HG03469 (cell line): ENCODE results near the gene LIN7A.
"Not testable (repeated sequence)": the region's sequence is repeated elsewhere in the genome, so short reads cannot be mapped to it uniquely, and the experiment has no call there.

ENCODE experiments used
- ATAC-seq: cut with Tn5 transposase; IDR thresholded peaks from one replicate; pipeline ENCODE4 v1.9.1; 2021; ENCODE audit warnings: mild to moderate bottlenecking, moderate library complexity, moderate number of reproducible peaks; ENCODE audit not compliant: unreplicated experiment

Gene LIN7A

DNA sequence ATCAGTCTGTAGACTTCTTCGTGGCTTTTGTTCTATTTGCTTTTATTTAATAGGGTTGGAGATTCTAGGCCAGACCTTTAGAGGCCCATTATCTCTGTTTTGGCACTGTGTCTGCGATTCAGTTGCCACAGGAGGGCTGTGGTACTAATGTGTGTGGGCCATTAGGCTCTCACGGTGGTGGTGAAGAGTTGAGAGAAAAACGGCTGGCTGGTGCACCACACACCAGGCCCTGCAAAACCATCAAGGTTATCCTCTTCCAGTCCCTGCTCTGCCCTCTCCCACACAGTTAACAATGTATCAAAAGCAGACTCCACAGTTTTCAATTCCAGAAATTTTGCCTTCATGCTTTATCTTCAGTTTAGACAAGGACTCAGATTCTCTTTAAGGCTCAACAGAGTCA, 123.3 kb downstream of the LIN7A start:
- ATAC-seq = no peak

DNA sequence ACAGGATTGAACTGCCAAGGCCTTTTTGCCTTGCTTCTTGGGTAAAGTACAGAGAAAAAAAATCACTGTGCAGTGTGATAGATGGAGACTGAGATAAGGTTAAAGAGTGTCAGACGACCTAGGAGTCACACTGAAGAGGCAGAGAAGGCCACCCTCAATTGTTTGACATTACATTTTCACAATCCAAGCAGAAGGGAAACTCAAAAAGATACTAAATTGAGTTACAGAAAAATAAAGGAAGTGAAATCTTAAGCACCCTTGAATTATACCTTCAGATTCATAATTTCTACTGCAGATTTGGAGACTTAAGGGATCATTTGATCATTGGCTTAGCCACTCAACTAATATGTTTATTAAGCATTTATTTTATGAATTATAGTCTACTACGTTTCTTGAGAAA, 123.9 kb downstream of the LIN7A start:
- peak; percentile 49 for ATAC-seq

DNA sequence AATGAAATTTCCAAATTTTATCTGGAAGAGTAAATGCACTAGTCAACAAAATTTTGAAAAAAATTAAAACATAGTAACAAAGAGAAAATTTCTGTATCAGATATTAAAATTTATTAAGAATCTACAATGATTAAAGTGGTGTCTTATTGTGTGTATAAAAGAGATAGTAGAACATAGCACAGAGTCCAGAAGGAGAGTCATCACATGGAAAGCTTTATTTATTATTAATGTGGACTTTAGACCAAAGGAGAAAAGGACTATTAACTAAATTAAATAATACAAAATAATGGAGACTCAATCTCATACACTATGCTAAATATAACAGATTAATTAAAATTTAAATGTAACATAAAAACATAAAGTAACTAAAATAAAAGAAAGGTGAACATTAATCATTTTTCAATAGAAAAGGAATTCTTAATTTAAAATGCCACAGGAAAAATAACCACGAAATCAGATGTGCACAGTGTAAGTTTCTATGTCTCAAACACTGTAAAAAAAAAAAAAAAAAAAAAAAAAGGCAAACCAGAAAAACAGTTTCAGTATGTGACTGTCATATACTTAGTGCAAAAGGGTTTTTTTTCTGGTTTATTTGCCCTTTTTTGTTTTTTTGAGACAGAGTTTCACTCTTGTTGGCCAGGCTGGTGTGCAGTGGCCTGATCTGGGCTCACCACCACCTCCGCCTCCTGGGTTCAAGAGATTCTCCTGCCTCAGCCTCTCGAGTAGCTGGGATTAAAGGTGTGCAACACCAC, 125.6 kb downstream of the LIN7A start:
- ATAC-seq = no peak

DNA sequence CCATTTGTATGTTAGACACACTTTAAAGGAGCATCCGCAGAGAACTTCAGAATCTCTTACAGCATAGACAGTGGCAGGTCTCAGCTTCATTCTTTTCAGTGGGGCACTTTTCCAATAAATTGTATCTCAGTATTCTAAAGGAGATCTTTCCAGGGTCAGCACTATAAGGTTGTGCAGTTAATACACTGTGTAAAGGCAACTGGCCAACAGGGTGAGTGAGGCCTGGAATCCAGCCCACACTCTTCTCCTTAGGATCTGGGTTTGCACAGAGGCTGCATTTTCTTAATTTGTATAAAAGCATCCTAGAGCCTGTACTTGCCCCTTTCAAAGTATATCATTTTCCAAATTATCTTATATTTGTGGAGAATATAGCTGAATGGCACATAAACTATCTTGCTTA, 126.9 kb downstream of the LIN7A start:
- ATAC-seq = no peak

DNA sequence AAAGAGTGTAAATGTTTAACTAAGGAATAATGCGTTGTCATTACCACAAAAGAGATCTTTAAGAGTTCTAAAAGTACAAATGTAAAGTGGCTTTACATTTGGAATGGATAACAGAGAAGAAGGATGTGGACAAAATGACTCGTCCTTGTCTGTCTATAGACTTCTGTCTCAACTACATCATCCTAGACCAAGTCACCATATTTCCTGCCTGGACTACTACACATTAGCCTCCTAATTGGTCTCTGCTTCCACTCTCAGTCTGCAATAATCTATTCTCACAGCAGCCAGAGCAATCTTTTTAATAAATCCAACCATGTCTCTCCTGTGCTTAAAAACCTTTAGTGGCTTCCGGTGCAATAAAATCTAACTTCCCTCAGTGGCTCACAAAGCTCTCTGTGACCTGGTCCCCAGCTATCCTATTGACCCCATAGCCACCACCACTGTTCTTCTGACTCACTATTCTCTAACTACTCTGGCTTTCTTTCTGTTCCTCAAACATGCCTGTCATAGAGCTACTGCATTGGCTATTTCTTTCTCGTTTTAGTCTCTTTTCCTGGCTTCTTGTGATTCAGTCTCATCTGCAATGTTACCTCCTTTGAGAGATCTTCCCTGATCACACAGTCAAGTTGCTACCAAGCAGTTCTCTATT, 130.0 kb downstream of the LIN7A start:
- peak; percentile 80 for ATAC-seq

DNA sequence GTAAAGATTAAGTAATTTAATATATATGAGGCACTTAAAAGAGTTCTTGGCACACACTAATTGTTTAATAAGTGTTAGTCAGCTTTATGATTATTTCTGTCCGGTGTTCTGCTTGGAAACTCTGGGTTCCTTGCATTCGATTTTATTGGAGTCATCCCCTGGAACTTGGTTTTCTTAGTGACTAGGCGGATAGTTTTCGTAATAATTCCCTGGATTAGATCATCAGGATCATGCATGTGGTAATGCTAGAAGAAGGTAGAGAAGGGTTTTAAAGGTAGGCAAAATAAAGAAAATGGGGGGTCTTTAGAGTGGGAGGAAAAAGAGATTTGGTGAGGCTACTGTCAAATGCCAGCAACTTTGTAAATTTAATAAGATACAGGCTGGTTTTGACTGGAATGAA, 132.6 kb downstream of the LIN7A start:
- no peak for ATAC-seq

DNA sequence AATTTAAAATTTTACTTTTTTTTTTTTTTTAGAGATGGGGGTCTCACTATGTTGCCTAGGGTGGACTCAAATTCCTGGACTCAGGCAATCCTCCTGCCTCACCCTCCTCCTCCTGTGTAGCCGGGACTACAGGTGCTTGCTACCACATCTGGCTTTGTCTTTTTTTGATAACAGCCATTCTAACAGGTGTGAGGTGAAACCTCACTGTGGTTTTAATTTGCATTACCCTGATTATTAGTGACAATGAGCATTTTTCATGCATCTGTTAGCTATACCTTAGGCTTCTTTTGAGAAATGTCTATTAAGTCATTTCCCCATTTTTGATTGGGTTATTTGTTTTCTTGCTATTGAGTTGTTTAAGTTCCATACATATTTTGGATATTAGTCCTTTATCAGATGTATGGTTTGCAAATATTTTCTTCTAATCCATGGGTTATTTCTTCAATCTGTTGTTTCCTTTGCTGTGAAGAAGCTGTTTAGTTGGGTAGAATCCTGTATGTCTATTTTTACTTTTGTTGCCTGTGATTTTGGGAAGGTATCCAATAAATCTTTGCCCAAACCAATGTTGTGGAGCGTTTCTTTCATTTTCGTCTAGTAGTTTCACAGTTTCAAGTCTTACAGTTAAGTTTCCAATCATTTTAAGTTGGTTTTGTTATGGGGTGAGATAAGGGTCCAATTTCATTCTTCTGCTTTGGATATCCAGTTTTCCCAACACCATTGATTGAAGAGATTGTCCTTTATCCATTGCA, 134.9 kb downstream of the LIN7A start:
- peak; percentile 88 for ATAC-seq

DNA sequence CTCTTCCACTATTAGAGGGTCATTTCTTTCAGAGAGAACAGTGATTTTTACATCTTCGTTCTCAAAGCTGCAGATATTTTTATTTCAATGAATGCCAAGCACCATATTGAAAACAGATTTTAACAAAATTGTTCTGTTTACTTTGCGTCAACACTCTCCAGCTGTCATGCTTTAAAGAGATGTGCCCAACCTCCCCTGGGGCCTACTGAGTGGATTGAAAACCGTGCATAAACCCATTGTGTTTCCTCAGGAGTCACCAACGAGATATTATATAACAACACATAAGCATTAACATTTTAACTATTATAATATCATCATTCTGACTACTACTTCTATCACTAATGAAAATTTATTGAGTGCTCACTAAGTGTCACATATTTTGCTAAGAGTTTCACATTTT, 139.5 kb downstream of the LIN7A start:
- no peak for ATAC-seq

DNA sequence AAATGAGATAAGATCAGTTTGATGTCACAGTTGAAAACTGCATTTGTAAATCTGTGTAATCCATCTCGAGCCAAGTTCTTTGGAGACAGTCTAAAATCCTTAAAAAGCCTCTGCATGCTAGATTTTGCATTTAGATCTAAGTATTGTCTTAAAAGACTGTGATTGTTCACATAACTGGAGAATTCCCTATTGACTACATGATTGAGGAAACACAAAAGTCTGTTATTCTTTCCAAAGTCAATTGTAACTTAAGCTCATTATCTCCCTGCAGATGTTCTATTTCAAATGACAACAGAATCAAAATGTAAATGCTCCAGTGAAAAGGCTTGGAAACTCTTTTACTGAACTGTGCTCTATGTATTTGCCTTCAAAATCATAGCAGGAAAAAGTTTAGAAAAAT, 143.2 kb downstream of the LIN7A start:
- ATAC-seq = no peak

DNA sequence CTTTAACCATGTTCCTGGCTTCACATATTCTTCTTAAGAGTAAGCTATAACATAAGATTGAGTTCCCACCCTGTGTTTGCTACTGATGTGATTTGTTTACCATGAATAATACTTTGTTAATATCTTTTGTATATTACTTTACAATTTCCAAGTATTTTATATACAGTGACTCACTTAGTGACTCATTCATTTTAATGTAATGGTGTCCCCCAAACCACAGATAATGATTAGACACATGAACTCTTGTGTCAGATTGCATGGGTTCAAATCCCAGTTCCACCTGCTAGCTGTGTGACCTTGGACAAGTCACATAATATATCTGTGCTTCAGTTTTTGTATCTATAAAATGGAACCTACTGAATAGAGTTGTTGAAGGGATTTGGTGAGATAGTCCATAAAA, 144.9 kb downstream of the LIN7A start:
- ATAC-seq = no peak

DNA sequence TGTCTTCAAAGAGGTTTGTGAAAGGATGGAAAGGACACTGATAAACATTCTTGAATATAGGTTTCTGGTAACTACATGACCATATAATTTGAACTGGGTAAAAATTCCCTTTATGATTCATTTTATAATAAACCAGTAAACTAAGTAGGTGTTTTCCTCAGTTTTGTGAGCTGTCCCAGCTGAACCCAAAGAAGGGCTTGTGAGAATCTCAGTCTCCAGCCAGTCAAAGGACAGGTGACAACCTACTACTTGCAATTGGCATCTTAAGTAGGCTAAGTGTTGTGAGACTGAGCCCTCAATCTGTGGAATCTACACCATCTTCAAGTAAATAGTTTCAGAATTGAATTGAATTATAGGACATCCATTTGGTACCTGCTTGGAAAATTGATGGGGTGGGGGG, 145.9 kb downstream of the LIN7A start:
- ATAC-seq = no peak

DNA sequence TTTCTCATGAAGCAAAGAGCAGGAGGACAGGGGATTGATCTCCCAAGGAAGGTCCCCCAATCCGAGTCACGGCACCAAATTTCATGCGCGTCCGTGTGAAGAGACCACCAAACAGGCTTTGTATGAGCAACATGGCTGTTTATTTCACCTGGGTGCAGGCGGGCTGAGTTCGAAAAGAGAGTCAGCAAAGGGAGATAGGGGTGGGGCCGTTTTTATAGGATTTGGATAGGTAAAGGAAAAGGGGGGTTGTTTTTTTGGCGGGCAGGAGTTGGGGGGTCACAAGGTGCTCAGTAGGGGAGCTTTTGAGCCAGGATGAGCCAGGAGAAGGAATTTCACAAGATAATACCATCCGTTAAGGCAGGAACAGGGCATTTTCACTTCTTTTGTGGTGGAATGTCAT, 149.3 kb downstream of the LIN7A start:
- not testable (repeated sequence) for ATAC-seq

DNA sequence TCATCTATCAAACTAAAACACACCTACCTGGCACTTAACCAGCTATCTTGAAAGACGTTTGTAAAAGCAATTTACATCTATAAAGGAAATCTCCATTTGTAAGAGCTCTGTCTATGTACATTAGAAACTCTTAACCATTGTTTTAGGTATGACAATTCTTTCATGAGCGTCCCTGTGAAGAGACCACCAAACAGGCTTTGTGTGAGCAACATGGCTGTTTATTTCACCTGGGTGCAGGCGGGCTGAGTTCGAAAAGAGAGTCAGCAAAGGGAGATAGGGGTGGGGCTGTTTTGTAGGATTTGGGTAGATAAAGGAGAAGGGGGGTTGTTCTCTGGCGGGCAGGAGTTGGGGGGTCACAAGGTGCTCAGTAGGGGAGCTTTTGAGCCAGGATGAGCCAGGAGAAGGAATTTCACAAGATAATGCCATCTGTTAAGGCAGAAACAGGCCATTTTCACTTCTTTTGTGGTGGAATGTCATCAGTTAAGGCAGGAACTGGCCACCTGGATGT, 154.7 kb downstream of the LIN7A start:
- not testable (repeated sequence) for ATAC-seq

DNA sequence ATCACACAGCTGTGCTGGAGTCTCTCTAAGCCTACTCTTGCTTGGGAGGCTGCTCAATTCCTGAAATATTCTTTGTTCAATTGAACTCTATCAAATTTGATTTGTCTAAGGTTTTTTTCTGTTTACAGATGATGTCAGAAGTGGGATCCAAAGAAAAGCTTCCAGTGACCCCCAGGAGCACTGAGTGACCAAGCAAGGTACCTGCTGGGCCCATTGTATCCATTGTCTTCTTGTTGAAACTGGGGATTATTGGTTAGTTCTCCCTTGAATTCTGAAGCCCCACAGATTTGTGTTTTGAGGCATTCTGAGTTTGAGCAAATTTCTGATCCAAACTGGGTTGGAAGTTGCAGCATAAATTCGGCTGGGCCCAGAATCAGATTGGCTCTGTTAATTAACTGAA, 156.4 kb downstream of the LIN7A start:
- no peak for ATAC-seq

DNA sequence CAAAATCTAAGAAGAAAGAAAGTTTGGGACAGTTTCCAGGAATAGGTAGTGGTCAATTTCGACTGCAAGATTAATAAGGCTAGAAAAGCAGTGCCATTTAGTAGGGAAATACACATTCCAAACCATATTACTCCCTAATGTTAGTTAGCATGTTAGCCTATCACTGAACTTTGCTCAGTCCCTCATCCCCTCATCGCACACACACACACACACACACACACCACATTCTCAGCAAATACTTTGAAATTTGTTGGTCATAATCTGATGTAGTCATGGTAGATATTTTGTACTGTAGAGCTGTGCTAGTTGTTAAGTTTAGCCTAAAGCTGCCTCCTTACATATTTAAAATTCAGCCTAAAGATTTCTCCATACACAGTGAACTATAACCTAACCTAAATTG, 157.0 kb downstream of the LIN7A start:
- no peak for ATAC-seq

DNA sequence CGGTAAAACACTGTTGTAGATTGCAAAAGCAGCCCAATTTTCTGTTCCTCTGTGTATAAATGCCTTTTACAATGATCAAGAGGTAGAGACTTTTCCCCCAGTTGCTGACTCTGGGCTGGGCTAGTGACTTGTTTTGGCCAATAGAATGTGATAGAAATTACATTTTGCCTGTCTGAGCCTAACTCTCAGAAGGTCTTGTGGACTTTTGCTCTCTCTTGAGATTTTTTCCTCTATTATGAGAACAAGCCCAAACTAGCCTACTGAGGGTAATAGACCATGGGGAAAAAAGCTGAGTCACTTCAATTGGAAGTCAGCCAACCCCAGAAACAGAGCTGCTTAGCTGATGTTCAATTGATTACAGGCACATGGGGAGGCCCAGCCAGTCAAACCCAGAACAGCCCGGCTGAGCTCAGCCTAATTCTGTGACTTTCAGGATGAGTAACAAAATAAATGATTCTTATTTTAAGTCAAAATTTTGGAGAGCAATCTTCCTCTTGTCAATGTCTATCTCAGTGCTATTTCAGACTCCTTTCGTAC, 159.7 kb downstream of the LIN7A start:
- ATAC-seq = peak; percentile 96

DNA sequence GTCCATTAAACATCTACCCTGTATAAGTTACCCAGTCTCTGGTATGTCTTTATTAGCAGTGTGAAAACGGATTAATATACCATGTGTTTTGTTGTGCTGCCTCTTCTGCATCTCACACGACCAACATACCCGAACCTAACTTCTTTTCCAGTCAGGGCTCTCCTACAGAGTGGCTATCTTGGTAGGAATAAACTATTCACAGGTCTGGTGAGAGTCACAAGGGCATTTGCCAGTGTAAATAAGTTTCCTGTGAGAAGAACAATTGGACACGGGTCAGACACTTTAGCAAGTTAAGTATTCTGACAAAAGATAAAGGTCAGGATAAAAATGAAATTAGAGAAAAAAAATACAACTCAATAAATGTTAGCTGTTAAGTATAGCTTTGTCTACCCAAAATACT, 160.1 kb downstream of the LIN7A start:
- no peak for ATAC-seq

DNA sequence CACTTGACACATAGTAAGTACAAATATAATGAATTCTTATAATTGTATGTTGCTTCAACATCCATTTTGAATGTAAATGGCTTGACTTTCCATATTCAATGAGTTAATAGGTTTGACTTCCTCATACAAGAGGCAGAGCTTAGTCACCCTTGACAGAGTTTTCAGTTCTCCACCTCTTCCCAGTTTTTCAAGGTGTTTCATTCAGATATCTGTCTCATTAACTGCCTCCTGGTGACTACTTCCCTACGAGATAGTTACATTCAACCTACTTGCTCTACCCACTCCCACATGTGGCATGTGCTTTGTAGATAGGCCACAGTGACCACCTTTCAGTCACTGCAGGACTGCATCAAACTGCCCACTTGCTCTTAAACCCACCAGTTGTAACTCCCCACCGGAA, 161.0 kb downstream of the LIN7A start:
- no peak for ATAC-seq

DNA sequence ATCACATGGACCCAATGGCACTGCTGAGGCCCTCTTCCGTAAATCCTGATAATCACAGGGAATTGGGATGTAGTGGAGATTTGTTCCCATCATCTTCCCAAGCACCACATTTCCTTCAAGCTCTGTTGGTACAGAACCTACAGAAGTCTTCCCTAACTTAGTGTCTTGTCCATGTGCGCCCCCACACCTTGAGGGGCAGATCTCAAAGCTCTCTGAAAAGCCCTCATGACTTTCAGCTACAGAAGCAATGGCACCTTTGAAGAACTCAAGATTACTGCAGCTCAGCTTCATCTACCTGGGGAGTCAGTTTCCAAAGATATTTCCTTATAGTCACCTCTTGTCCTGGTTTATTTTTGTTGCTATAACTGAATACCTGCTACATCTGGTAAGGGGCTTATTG, 166.8 kb downstream of the LIN7A start:
- ATAC-seq = no peak

DNA sequence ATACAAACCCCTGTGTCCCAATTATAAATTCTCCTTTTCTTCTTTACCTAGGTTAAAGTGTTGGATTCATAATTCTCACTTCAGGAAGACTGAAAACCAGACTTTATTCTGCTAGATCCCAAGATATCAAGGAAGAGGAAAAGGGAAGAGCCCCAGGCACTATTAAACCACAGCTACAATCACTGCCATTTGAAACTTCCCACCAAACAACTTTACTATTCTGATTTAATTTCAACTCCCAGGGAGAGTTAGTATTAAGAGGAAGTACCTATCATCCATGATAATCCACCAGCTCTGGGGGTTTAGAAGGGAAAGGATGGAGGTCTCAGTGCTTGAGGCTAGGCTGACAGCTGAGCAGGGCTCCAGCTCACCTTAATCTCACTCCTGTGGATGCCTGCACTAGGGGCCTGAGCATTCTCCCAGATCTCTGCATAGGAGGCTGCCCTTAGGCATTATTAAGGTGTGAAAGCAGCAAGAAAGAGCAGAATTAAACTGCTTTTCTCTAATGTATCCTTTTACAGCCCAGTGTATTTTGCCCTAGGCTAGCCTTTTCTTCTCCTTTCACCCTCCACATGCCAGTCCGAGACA, 168.1 kb downstream of the LIN7A start:
- ATAC-seq = no peak

DNA sequence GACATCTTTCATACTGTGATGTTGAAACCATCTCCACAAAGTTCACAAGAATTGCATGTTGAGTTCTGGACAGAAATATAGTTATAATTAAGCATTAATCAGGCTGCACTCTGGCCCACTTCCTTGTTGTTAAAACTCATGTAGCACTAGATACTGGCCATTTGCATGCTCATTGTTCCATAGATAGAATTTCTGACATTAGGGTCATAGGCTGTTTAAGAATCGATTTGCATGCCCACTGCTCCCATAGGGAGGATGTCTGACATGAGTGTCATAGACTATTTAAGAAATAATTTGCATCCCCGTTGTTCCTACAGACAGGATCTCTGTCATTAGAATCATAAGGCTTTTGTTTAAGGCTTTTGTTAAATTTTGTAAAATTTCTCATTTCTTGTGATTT, 170.8 kb downstream of the LIN7A start:
- peak; percentile 92 for ATAC-seq
